Fibroblast of upper back skin (primary cell): Measurements from ENCODE around the gene RIMS1.

ENCODE experiments used
- DNase-seq: peaks from one replicate; pipeline ENCODE4 v3.0.0-alpha.2; 2013

RIMS1 gene

GRCh38 chr6:72418495-72418894 lies 532.1 kb downstream of the RIMS1 start:
- peak; percentile 94 for DNase-seq

GRCh38 chr6:72419966-72420365 lies 533.6 kb downstream of the RIMS1 start:
- no peak for DNase-seq

- no peak for DNase-seq
Measured at GRCh38 chr6:72420409-72420808, 534.1 kb downstream of the RIMS1 start.

- DNase-seq: peak; percentile 45
Measured at GRCh38 chr6:72421387-72421786, 535.0 kb downstream of the RIMS1 start.

GRCh38 chr6:72422171-72422570 lies 535.8 kb downstream of the RIMS1 start:
- peak; percentile 78 for DNase-seq

GRCh38 chr6:72424476-72424875 lies 538.1 kb downstream of the RIMS1 start:
- no peak for DNase-seq

GRCh38 chr6:72425003-72425681 lies 538.8 kb downstream of the RIMS1 start:
- DNase-seq: peak; percentile 99

- no peak for DNase-seq
Measured at GRCh38 chr6:72440611-72441010, 554.3 kb downstream of the RIMS1 start.

- DNase-seq: no peak
Measured at GRCh38 chr6:72446430-72446829, 560.1 kb downstream of the RIMS1 start.
